AG09319 (cell line): Measurements from ENCODE around the gene HHATL.
A peak's percentile ranks its signal among the peaks of the same experiment; 100 is the strongest.

ENCODE experiments used
- DNase-seq: peaks from one replicate; pipeline ENCODE4 v3.0.0-alpha.2; 2010; ENCODE audit warnings: low read depth; ENCODE audit errors: extremely low read depth
- TF ChIP-seq, protein P1 (sequence below): IDR thresholded peaks from 2 replicates; pipeline ENCODE4 v1.5.1; 2011; ENCODE audit warnings: low read depth, mild to moderate bottlenecking, inconsistent platforms, low read length, moderate library complexity

Gene HHATL

DNA sequence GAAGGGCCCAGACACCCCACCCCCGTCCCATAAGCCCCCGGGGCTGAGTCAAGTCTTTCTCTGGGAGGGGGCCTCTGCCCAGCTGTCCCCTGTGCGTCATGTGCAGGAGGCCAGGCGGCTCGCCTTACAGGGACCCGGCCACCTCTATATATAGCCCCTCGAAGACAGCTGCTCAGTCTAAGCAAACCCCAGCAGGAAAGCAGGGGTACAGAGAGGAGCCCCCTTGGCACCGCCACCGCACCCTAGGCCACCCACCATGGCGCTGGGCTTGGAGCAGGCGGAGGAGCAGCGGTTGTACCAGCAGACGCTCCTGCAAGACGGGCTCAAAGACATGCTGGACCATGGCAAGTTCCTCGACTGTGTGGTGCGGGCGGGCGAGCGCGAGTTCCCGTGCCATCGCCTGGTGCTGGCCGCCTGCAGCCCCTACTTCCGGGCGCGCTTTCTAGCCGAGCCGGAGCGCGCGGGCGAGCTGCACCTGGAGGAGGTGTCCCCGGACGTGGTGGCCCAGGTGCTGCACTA is 17.2 kb downstream of the HHATL start, which contains the start of gene KLHL40:
Gene KLHL40, plus strand, starts transcription at position 175 of the 519 bp plus-strand sequence. Its CDS starts 82 bp downstream, at position 257.
- no peak for DNase-seq
- TF ChIP-seq, protein P1, sequence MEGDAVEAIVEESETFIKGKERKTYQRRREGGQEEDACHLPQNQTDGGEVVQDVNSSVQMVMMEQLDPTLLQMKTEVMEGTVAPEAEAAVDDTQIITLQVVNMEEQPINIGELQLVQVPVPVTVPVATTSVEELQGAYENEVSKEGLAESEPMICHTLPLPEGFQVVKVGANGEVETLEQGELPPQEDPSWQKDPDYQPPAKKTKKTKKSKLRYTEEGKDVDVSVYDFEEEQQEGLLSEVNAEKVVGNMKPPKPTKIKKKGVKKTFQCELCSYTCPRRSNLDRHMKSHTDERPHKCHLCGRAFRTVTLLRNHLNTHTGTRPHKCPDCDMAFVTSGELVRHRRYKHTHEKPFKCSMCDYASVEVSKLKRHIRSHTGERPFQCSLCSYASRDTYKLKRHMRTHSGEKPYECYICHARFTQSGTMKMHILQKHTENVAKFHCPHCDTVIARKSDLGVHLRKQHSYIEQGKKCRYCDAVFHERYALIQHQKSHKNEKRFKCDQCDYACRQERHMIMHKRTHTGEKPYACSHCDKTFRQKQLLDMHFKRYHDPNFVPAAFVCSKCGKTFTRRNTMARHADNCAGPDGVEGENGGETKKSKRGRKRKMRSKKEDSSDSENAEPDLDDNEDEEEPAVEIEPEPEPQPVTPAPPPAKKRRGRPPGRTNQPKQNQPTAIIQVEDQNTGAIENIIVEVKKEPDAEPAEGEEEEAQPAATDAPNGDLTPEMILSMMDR: no peak

DNA sequence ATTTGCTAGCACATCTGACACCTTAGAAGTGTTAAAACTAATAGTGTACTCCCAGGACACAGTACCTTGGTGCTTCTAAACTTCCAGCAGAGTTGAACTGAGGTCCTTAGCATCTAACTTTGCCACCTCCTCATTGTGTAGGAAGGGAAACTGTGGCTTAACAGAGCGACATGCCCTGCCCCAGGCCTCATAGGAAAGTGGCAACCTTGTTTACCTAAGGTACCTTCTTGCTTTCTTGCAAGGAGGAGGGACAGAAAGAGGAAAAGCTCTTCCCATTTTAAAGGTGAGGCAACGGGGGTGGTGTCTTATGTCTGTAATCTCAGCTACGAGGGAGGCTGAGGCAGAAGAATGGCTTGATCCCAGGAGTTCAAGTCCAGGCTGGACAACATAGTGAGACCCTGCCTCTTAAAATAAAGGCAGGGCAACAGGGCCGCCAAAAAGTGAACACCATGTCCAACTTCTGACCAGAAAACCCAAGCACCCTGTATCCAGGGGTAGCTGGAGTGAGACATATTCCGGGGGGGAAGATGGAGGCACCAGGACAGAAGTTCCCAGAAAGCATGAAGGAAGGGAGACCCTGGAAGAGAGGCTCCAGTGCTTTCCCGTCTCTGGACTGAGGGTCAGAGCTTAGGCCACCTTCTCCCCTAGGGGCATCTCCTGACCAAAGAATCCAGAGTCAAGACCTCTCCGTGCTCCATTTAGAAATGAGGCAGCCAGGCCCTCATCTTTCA is 17.8 kb downstream of the HHATL start:
- no peak for DNase-seq
- TF ChIP-seq, protein P1: no peak

DNA sequence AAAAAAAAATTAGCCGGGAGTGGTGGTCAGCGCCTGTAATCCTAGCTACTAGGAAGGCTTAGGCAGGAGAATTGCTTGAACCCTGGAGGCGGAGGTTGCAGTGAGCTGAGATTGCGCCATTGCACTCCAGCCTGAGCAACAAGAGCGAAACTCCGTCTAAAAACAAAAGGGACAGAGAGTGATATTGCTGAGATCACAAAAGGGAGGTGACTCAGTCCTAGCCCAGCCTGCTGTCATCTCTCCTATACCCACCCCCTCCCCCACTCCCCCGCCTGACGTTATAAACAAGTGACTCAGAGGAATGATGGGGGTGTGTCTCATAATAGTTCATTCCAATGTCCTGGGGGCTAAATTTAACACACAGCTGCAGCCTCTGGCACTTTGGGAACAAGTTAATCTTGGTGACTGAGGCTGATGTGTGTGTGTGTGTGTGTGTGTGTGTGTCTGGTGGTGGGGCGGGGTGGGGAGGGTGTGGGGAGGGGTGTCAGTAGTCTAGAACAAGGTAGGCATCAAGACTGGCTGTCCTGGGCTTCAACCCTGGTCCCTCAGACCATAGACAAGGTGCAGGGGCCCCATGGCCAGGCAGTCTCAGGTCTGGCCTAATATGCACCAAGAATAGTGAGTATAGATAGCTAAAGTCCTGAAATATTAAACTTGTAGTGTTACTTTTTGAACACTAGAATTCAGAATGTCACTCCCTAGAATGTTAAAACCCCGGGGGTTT is 18.6 kb downstream of the HHATL start:
- peak; percentile 71 for DNase-seq

DNA sequence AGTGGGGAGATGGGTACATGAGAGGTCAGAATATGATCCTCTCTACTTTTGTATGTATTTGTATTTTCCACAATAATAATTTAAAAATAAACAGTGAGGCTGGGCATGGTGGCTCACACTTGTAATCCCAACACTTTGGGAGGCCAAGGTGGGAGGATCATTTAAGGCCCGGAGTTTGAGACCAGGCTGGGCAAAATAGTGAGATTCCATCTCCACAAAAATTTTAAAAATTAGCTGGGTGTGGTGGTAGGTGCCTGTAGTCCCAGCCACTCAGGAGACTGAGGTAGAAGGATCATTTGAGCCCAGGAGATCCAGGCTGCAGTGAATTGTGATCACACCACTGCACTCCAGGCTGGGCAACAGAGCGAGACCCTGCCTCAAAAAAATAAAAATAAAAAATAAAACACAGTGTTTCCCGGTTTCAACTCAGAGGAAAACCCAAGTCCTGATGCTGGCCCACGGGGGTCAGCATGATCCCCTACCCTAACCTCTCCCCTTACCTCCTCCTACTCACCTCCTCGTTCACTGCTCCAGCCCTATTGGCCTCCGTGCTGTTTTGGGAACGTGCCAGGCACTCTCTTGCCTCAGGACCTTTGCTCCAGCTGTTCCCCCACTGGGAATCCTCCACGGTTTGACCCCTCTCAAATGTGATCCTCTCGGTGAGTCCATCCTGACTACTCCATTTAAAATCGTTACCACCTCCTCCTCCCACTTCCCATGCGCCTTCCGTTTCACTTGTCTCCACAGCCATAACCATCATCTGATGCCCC is 20.1 kb downstream of the HHATL start:
- TF ChIP-seq, protein P1: no peak
- no peak for DNase-seq

More for the DNA sequence above, 18.6 kb downstream of the HHATL start:
- TF ChIP-seq, protein P1: no peak

DNA sequence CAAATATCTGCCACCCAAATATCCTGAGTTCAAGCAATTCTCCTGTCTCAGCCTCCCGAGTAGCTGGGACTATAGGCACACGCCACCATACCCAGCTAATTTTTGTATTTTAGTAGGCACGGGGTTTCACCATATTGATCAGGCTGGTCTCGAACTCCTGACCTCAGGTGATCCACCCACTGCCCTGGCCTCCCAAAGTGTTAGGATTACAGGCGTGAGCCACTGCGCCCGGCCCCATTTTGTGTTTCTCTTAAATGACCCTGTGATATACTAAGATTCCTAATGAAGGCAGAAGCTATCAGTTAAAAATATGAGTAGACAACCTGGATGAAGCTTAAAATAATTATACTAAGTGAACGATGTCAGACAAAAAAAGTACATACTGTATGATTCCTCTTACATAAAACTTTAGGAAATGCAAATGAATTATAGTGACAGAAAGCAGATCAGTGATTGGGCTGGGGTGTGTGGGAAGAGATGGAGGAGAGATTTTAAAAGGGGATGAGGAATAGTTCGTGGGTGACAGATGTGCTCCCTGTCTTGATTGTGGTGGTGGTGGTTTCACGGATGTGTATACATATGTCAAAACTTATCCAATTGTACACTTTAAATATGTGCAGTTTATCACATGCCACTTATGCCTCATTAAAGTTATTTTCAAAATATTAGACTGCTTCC is 21.1 kb downstream of the HHATL start:
- TF ChIP-seq, protein P1: no peak
- no peak for DNase-seq

DNA sequence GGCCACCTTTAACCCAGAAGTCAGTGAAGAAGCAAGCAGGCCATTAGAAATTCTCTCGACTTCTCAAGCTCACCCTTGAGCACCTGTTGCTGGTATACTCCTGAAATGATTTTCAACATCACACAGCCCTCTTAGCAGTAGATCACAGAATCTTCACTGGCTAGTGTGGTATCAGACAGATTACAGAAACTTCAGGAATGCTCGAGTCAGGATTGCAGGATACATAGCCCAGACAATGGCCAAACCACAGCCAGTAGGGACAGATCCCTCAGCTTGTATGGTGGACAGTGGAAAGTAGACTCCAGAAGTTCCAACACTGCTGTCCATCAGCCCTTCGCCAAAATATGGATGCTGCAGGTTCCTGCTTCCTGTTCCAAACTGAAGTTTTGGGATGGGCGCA is 21.8 kb downstream of the HHATL start:
- TF ChIP-seq, protein P1: no peak
- DNase-seq: no peak
